Ascending aorta (tissue), 2 donors: ENCODE data around the gene EMX2. TPM values are rescaled to one million over a fixed set of nuclear protein-coding genes. Genes with fewer than 3 reads are reported as not detected.

ENCODE experiments used
- DNase-seq, 2 donors: peaks; one replicate each; pipeline ENCODE4 v3.0.0-alpha.2; 2019; ENCODE audit warnings: low spot score in 2 of 2
- H3K27ac ChIP-seq, 2 donors: fragments of 200-600 bp; sonication (generic); one replicate each; pipeline ENCODE4 v1.5.1; 2016 to 2017; ENCODE audit warnings: mild to moderate bottlenecking in 1 of 2
- H3K27me3 ChIP-seq: fragments of 200-600 bp; sonication (generic); one replicate; pipeline ENCODE4 v1.5.1; 2017
- H3K36me3 ChIP-seq, 2 donors: fragments of 200-600 bp; sonication (generic); one replicate each; pipeline ENCODE4 v1.5.1; 2016
- H3K4me1 ChIP-seq, 2 donors: fragments of 200-600 bp; sonication (generic); one replicate each; pipeline ENCODE4 v1.5.1; 2016 to 2017; ENCODE audit warnings: mild to moderate bottlenecking in 1 of 2
- H3K4me3 ChIP-seq, 2 donors: fragments of 200-600 bp; sonication (generic); one replicate each; pipeline ENCODE4 v1.5.1; 2016 to 2017; ENCODE audit warnings: mild to moderate bottlenecking in 1 of 2
- H3K9me3 ChIP-seq, 2 donors: fragments of 200-600 bp; sonication (generic); one replicate each; pipeline ENCODE4 v1.5.1; 2016
- intact Hi-C: fragments of 100-400 bp; cut with DNase I; formaldehyde crosslinking; loops from one replicate; pipeline ENCODE4 v1.15.1; 2023
- total RNA-seq: library from RNA; depleted of rRNA; stranded (reverse); fragments of >200 nt; gene quantifications from one replicate; pipeline ENCODE4 v1.1.0, GENCODE V29; 2016
- TF ChIP-seq, protein P1 (sequence below), 3 experiments: fragments of 200-600 bp in 2 of 3; fragments of 450-650 bp in 1 of 3; sonication (generic) in 2 of 3; IDR thresholded peaks; one replicate each; pipeline ENCODE4 v1.5.1; 2016 to 2019; ENCODE audit warnings: antibody characterized with exemption in 3 of 3, mild to moderate bottlenecking in 1 of 3, moderate library complexity in 1 of 3

The EMX2 gene
- total RNA-seq, 1 donor from 2014 or later: not detected

DNA sequence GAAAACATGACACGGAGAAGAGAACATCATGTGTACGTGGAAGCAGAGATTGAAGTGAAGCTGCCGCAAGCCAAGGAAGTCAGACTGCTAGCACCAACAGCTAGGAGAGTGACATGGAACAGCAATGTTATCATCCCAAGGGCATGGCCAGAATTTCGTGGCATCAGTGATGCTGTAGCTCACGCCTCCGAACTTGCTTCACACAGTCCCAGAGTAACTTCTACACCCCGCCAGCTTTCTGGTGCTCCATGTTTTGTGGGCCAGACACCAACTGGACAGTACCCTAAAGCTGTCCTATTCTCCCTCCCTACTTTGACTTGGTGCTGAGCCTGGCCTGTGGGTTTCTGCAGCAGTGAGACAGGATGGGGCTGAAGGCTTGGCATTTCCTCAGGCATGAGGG, 33.0 kb upstream of the EMX2 start:
- intact Hi-C loops: no loop called here
- H3K9me3 ChIP-seq: no peaks in the 10 kb centered on the region
- H3K4me1 ChIP-seq: no peaks in the 10 kb centered on the region
- TF ChIP-seq, protein P1, sequence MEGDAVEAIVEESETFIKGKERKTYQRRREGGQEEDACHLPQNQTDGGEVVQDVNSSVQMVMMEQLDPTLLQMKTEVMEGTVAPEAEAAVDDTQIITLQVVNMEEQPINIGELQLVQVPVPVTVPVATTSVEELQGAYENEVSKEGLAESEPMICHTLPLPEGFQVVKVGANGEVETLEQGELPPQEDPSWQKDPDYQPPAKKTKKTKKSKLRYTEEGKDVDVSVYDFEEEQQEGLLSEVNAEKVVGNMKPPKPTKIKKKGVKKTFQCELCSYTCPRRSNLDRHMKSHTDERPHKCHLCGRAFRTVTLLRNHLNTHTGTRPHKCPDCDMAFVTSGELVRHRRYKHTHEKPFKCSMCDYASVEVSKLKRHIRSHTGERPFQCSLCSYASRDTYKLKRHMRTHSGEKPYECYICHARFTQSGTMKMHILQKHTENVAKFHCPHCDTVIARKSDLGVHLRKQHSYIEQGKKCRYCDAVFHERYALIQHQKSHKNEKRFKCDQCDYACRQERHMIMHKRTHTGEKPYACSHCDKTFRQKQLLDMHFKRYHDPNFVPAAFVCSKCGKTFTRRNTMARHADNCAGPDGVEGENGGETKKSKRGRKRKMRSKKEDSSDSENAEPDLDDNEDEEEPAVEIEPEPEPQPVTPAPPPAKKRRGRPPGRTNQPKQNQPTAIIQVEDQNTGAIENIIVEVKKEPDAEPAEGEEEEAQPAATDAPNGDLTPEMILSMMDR (IDR thresholded peaks at IDR 0.05): no peak
- H3K36me3 ChIP-seq: no peaks in the 10 kb centered on the region
- no peaks in the 10 kb centered on the region for H3K27me3 ChIP-seq
- DNase-seq: peak in 1 of 2 donors; percentile 42
- H3K4me3 ChIP-seq: no peak overlapping the region
- H3K27ac ChIP-seq: no peak overlapping the region

DNA sequence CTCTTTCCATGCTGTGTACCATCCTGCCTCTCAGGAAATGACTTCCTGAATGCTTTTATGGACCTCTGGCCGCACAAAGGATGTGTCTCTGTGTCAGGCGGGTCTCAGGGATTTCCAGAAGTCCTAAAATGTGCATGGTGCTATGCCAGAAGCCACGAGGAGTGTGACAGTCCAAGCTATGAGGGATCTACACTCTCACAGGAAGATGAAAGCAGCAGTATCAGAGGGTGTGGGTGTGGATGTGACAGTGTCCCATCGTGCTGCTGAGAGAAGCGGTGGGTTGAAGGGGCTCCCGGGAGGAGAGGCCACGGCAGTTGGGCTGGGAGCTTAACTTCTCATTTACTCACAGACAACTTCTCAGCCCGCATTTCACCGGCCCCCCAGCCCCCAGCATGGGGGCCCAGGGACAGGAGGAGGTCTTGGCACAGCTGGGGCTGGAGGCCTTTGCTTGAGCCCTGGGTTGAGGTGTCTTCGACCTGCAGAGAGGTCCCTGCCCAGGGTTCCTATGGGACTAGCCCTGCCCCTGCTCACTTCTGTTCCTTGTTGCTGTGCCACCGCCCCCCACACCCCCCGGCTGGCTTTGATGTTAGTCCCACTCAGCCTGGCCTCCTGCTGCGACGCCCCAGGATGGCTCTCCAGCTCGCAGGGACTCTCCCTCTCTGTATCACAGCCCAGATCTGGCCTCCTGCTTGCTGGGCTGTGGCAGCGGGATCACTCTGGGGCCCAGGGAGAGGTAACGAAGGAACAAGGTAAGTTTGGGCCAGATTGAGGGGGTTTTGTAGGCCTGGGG, 30.8 kb upstream of the EMX2 start:
- Histone ChIP-seq H3K9me3 (no peaks in the 10 kb centered on the region), H3K27me3 (no peaks in the 10 kb centered on the region), H3K27ac (no peak overlapping the region), H3K36me3 (no peaks in the 10 kb centered on the region), H3K4me3 (no peak overlapping the region), H3K4me1 (no peaks in the 10 kb centered on the region)
- peak in 1 of 2 donors; percentile 40 for DNase-seq
- intact Hi-C loops: no loop called here
- TF ChIP-seq, protein P1 (IDR thresholded peaks at IDR 0.05): no peak

DNA sequence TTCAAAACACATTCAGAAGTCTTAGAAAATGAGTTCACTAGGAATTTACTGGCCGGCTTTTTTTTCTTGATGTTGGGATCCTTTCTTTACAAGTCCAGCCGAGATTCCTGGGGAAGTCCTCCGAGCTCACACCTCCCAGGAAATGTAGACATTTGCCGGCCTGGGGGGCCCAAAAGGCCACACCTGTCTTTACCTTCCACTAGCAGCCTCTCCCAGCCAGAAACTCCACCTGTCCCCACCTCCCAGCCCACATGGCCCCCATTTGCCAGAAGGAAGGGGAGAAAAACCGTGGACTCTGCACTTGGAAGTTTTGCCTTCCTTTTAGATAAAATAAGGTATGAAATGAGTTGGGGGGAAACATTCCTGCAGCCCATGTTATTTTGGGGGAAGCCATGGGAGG, 27.6 kb upstream of the EMX2 start:
- Histone ChIP-seq H3K4me1 (no peaks in the 10 kb centered on the region), H3K4me3 (no peak overlapping the region), H3K36me3 (no peaks in the 10 kb centered on the region), H3K27me3 (no peaks in the 10 kb centered on the region), H3K9me3 (no peaks in the 10 kb centered on the region), H3K27ac (no peak overlapping the region)
- TF ChIP-seq, protein P1 (IDR thresholded peaks at IDR 0.05): no peak
- intact Hi-C loops: no loop called here
- peak in 1 of 2 donors; percentile 8 for DNase-seq

DNA sequence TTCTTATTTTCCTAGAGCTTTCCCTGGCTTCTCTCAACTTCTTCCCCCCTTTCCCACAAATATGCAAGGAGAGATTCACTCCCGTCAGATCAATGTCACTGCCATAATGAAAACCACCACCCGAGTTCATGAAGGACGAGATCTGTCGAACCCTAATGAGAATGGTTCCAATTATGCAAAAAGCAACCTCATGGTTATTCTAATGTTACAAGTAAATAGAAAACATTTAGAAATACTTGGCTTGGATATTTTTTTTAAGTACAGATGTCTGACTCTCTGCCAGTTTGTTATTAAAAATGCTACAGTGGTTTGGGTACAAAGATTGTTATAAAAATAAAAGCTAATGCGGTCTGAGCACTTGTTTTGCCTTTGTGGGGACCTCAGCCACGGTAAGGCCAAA, 25.9 kb upstream of the EMX2 start:
- intact Hi-C loops: no loop called here
- DNase-seq: no peak
- H3K9me3 ChIP-seq: no peaks in the 10 kb centered on the region
- no peaks in the 10 kb centered on the region for H3K36me3 ChIP-seq
- no peaks in the 10 kb centered on the region for H3K4me1 ChIP-seq
- TF ChIP-seq, protein P1 (IDR thresholded peaks at IDR 0.05): no peak
- H3K4me3 ChIP-seq: no peak overlapping the region
- no peak overlapping the region for H3K27ac ChIP-seq
- H3K27me3 ChIP-seq: no peaks in the 10 kb centered on the region

DNA sequence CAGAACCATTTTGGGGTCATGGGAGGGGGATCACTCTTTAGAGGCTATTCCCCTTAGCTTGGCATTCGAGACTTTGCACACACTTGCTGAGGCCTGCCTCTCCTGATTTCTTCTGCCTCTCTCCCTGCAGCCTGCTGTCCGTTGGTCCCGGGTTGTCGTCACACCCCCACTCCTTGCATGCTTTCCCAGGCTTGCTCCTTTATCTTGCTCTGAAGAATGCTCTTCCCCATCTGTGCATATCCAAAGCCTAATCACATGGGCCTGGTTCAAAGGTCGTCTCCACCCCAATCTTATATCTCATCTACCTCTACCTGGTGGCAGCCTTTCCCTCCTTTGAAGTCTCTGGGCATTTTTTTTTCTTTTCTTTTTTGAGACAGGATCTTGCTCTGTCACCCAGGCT, 24.3 kb upstream of the EMX2 start:
- H3K4me1 ChIP-seq: no peaks in the 10 kb centered on the region
- peak in 1 of 2 donors; percentile 12 for DNase-seq
- intact Hi-C loops: no loop called here
- TF ChIP-seq, protein P1 (IDR thresholded peaks at IDR 0.05): no peak
- no peak overlapping the region for H3K4me3 ChIP-seq
- H3K27ac ChIP-seq: no peak overlapping the region
- no peaks in the 10 kb centered on the region for H3K36me3 ChIP-seq
- H3K9me3 ChIP-seq: no peaks in the 10 kb centered on the region
- H3K27me3 ChIP-seq: no peaks in the 10 kb centered on the region
